ENCODE measurements around the gene HSPB6.

HSPB6 gene

DNA sequence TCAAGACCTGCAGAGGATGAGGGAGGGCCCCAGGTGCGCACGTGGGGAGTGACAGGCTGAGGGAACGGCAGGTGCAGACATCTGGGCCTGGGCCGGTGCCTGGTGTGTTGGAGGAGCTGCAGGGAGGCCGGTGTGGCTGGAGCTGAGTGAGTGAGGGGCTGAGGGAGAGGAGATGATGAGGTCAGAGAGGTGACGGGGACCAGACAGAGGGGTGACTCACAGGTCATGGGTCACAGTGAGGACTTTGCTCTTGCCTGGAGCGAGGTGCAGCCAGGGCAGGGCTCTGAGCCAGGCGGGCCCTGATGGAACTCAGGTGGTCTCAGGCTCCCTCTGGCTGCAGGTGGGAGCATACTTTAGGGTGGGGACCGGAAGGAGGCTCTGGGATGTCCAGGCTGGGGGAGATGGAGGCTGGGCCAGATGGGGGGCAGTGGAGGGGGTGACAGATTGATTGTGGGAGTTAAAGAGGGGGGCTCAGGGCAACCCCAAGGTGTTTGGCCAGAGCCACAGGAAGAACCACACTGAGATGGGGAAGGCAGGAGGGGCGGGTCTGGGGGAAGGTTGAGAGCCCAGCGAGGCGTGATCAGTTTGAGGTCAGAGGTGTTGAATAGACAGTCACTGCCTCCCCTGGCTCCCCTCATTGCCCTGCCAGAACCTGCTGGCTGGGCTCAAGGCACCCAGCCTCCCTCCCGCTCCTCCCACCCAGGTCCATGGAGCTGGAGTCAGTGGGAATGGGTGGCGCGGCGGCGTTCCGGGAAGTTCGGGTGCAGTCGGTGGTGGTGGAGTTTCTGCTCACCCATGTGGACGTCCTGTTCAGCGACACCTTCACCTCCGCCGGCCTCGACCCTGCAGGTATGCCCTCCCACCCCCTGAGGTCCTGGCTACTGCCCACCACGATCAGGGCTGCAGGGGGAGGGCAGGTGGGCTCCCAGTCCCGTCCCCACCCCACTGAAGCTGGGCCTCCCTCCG lies 26.9 kb upstream of the HSPB6 start:
- H3K4me3 ChIP-seq (ENCODE audit: low read depth, low read length): no peak overlapping the region
- no peak for DNase-seq (ENCODE audit: low read depth)
- TF ChIP-seq, protein P1, sequence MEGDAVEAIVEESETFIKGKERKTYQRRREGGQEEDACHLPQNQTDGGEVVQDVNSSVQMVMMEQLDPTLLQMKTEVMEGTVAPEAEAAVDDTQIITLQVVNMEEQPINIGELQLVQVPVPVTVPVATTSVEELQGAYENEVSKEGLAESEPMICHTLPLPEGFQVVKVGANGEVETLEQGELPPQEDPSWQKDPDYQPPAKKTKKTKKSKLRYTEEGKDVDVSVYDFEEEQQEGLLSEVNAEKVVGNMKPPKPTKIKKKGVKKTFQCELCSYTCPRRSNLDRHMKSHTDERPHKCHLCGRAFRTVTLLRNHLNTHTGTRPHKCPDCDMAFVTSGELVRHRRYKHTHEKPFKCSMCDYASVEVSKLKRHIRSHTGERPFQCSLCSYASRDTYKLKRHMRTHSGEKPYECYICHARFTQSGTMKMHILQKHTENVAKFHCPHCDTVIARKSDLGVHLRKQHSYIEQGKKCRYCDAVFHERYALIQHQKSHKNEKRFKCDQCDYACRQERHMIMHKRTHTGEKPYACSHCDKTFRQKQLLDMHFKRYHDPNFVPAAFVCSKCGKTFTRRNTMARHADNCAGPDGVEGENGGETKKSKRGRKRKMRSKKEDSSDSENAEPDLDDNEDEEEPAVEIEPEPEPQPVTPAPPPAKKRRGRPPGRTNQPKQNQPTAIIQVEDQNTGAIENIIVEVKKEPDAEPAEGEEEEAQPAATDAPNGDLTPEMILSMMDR (IDR thresholded peaks at IDR 0.05; ENCODE audit: insufficient read depth, low read depth, low read length, missing control alignments): no peak

DNA sequence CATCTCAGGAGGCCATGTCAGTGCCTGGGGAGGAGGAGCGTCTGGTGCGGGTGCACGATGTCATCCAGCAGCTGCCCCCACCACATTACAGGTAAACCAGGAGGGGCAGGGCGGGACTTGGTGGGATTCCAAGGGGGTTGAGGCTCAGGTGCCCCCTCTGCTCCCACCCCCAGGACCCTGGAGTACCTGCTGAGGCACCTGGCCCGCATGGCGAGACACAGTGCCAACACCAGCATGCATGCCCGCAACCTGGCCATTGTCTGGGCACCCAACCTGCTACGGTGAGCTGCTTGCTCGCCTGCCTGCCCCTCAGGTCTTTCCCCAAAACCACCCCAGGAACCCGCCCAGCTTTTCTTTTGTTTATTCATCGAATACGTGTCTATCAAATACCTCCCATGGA lies 25.8 kb upstream of the HSPB6 start:
- H3K4me3 ChIP-seq (ENCODE audit: low read depth, low read length): no peak overlapping the region
- TF ChIP-seq, protein P1 (IDR thresholded peaks at IDR 0.05; ENCODE audit: insufficient read depth, low read depth, low read length, missing control alignments): no peak
- DNase-seq (ENCODE audit: low read depth): no peak

DNA sequence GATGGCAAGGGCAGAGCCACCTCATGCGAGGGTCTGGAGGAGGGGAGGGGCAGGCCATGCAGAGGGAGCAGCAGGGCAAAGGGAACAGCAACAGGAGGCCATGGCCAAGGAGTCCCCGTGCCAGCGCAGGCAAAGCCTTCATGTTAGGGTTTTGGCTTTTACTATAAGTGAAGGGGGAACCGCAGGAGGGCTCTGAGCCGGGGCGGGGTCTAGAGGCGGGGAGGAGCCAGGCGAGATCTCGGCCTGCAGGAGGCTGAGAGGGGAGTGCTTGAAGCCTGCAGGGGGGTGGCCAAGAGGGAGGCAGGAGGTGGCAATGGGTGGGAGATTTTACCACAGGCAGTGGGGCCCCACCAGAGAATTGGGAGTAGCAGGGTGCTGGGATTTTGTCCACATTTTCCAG lies 24.8 kb upstream of the HSPB6 start:
- H3K4me3 ChIP-seq (ENCODE audit: low read depth, low read length): no peak overlapping the region
- no peak for DNase-seq (ENCODE audit: low read depth)
- TF ChIP-seq, protein P1 (IDR thresholded peaks at IDR 0.05; ENCODE audit: insufficient read depth, low read depth, low read length, missing control alignments): no peak

DNA sequence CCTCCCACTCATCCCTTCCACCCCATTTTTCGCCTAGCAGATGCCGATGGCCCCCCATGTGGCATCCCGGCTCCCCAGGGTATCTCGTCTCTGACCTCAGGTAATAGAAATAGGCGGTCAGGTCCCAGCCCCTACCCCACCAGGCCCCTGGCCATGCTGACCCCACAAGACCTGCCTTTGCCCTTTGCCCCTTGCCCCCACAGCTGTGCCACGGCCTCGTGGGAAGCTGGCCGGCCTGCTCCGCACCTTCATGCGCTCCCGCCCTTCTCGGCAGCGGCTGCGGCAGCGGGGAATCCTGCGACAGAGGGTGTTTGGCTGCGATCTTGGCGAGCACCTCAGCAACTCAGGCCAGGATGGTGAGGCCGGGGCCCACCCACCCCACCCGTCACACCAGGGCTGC lies 23.9 kb upstream of the HSPB6 start:
- no peak for DNase-seq (ENCODE audit: low read depth)
- H3K4me3 ChIP-seq (ENCODE audit: low read depth, low read length): no peak overlapping the region
- TF ChIP-seq, protein P1 (IDR thresholded peaks at IDR 0.05; ENCODE audit: insufficient read depth, low read depth, low read length, missing control alignments): no peak

DNA sequence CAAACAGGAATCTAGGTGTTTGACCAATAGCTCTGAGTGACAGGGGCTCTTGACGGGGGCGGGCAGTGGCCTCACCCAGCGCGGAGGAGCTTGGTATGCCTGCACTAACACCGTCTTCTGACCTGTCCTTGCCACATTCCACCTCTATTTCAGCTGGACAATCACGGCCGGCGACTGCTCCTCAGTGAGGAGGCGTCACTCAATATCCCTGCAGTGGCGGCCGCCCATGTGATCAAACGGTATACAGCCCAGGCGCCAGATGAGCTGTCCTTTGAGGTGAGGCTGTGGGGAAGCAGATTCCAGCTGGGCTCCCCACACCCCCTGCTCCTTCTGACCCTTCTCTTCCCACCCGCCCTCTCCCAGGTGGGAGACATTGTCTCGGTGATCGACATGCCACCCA lies 23.2 kb upstream of the HSPB6 start:
- no peak for DNase-seq (ENCODE audit: low read depth)
- H3K4me3 ChIP-seq (ENCODE audit: low read depth, low read length): no peak overlapping the region
- TF ChIP-seq, protein P1 (IDR thresholded peaks at IDR 0.05; ENCODE audit: insufficient read depth, low read depth, low read length, missing control alignments): no peak

DNA sequence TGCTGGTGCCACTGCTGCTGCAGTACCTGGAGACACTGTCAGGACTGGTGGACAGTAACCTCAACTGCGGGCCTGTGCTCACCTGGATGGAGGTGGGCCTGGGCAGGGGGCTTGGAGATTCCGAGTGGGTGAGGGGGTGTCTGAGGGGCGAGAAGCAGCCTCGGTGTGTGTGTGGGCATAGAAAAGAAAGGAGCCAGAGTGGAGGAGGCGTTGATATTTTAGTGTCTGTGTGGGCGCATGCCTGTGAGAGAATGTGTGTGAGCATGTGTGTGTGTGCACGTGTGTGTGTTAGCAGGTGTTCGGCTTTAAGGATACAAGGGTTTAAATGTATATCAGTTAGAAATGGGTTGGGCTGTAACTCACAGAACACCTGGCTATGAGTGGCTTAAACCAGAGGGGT lies 22.2 kb upstream of the HSPB6 start:
- no peak overlapping the region for H3K4me3 ChIP-seq (ENCODE audit: low read depth, low read length)
- TF ChIP-seq, protein P1 (IDR thresholded peaks at IDR 0.05; ENCODE audit: insufficient read depth, low read depth, low read length, missing control alignments): no peak
- DNase-seq (ENCODE audit: low read depth): no peak

Data from GM12865 (cell line).